Hepatocyte (in vitro differentiated cells): ENCODE results near the gene TFDP2. TPM values are rescaled to one million over a fixed set of nuclear protein-coding genes. Genes with fewer than 3 reads are reported as not detected.

Source experiments
- DNase-seq: peaks from one replicate; pipeline ENCODE4 v3.0.0-alpha.2; 2016; ENCODE audit warnings: low spot score
- H2AFZ ChIP-seq: fragments of 200-600 bp; sonication (generic); 2 replicates; pipeline ENCODE4 v1.6.0; 2016; ENCODE audit warnings: antibody characterized with exemption, mild to moderate bottlenecking
- H3K27ac ChIP-seq: fragments of 200-600 bp; sonication (generic); 2 replicates; pipeline ENCODE4 v1.5.1; 2016; ENCODE audit warnings: mild to moderate bottlenecking
- H3K27me3 ChIP-seq: fragments of 200-600 bp; sonication (generic); 2 replicates; pipeline ENCODE4 v1.6.1; 2016
- H3K36me3 ChIP-seq: fragments of 200-600 bp; sonication (generic); replicated peaks from 2 replicates; pipeline ENCODE4 v1.5.1; 2016; ENCODE audit warnings: low read depth; ENCODE audit not compliant: insufficient read depth
- H3K4me1 ChIP-seq: fragments of 200-600 bp; sonication (generic); 2 replicates; pipeline ENCODE4 v1.5.1; 2016; ENCODE audit warnings: mild to moderate bottlenecking, moderate library complexity; ENCODE audit not compliant: insufficient read depth
- H3K4me2 ChIP-seq: fragments of 200-600 bp; sonication (generic); 2 replicates; pipeline ENCODE4 v1.6.0; 2016
- H3K4me3 ChIP-seq: fragments of 200-600 bp; sonication (generic); 2 replicates; pipeline ENCODE4 v1.5.1; 2016; ENCODE audit warnings: mild to moderate bottlenecking
- H3K79me2 ChIP-seq: fragments of 200-600 bp; sonication (generic); 2 replicates; pipeline ENCODE4 v1.6.0; 2017; ENCODE audit warnings: mild to moderate bottlenecking
- H3K9me2 ChIP-seq: fragments of 200-600 bp; sonication (generic); replicated peaks from 2 replicates; pipeline ENCODE4 v1.6.0; 2017; ENCODE audit warnings: mild to moderate bottlenecking; ENCODE audit not compliant: insufficient read depth
- H3K9me3 ChIP-seq: fragments of 200-600 bp; sonication (generic); 2 replicates; pipeline ENCODE4 v1.5.1; 2016; ENCODE audit warnings: low read depth, mild to moderate bottlenecking
- H4K20me1 ChIP-seq: fragments of 200-600 bp; sonication (generic); 2 replicates; pipeline ENCODE4 v1.6.0; 2016; ENCODE audit warnings: mild to moderate bottlenecking; ENCODE audit not compliant: insufficient read depth, poor library complexity, severe bottlenecking
- EZH2 ChIP-seq: fragments of 200-600 bp; sonication (generic); IDR thresholded peaks from 2 replicates; pipeline ENCODE4 v1.6.1; 2016; ENCODE audit warnings: antibody characterized with exemption, mild to moderate bottlenecking, borderline replicate concordance
- EZH2phosphoT487 ChIP-seq: fragments of 200-600 bp; sonication (generic); IDR thresholded peaks from one replicate; pipeline ENCODE4 v1.6.1; 2018; ENCODE audit warnings: antibody characterized with exemption, mild to moderate bottlenecking, low read depth, moderate library complexity; ENCODE audit not compliant: unreplicated experiment, severe bottlenecking
- WGBS: methylation state at CpG from one replicate; pipeline ENCODE4 v1.1.6; 2016; ENCODE audit warnings: low lambda C conversion rate; ENCODE audit errors: missing lambda C conversion rate; 5-methylcytosine and 5-hydroxymethylcytosine counted together
- polyA plus RNA-seq: library from polyadenylated mRNA; unstranded; fragments of >200 nt; fragmentation: Nextera tagmentation; extraction: Ambion mirVana; gene quantifications from 2 replicates; pipeline ENCODE4 v1.2.1, GENCODE V29; 2016
- total RNA-seq: library from RNA; depleted of rRNA; stranded (reverse); fragments of >200 nt; gene quantifications from 2 replicates; pipeline ENCODE4 v1.2.3, GENCODE V29; 2014
- TF ChIP-seq, protein P1 (sequence below): fragments of 200-600 bp; sonication (generic); IDR thresholded peaks from 2 replicates; pipeline ENCODE4 v1.5.1; 2016; ENCODE audit warnings: antibody characterized with exemption, mild to moderate bottlenecking; ENCODE audit not compliant: poor library complexity

Gene TFDP2
- total and polyA plus RNA-seq, 2 experiments from 2014 or later = 57.6 to 61.6 TPM

- Histone ChIP-seq H3K27ac (no peak overlapping the region), H2AFZ (no peak overlapping the region), H3K4me3 (no peak overlapping the region), H3K9me3 (no peaks in the 10 kb centered on the region), H3K27me3 (no peaks in the 10 kb centered on the region), H3K9me2 (no peaks in the 10 kb centered on the region), H3K4me2 (no peak overlapping the region), H3K4me1 (peaks cover 3% of the 10 kb centered on the region), H4K20me1 (no peaks in the 10 kb centered on the region), H3K36me3 (no peaks in the 10 kb centered on the region), H3K79me2 (peaks cover 47% of the 10 kb centered on the region)
- 94% methylated on average over 1 of the region's 1 CpG for WGBS
- DNase-seq = no peak
- TF ChIP-seq, protein P1, sequence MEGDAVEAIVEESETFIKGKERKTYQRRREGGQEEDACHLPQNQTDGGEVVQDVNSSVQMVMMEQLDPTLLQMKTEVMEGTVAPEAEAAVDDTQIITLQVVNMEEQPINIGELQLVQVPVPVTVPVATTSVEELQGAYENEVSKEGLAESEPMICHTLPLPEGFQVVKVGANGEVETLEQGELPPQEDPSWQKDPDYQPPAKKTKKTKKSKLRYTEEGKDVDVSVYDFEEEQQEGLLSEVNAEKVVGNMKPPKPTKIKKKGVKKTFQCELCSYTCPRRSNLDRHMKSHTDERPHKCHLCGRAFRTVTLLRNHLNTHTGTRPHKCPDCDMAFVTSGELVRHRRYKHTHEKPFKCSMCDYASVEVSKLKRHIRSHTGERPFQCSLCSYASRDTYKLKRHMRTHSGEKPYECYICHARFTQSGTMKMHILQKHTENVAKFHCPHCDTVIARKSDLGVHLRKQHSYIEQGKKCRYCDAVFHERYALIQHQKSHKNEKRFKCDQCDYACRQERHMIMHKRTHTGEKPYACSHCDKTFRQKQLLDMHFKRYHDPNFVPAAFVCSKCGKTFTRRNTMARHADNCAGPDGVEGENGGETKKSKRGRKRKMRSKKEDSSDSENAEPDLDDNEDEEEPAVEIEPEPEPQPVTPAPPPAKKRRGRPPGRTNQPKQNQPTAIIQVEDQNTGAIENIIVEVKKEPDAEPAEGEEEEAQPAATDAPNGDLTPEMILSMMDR = no peak
- TF ChIP-seq EZH2phosphoT487 = no peak
- no peak for TF ChIP-seq EZH2
Measured at GRCh38 chr3:142112601-142113000, 36.7 kb downstream of the TFDP2 start.

GRCh38 chr3:142106548-142106947, 42.8 kb downstream of the TFDP2 start:
- no peak overlapping the region for H2AFZ ChIP-seq
- DNase-seq = no peak
- H3K36me3 ChIP-seq = no peaks in the 10 kb centered on the region
- no peak overlapping the region for H3K4me3 ChIP-seq
- H3K9me2 ChIP-seq = no peaks in the 10 kb centered on the region
- H3K79me2 ChIP-seq = peaks cover 29% of the 10 kb centered on the region
- no peaks in the 10 kb centered on the region for H3K27me3 ChIP-seq
- no peaks in the 10 kb centered on the region for H4K20me1 ChIP-seq
- H3K27ac ChIP-seq = no peak overlapping the region
- TF ChIP-seq EZH2 (no peak), EZH2phosphoT487 (no peak)
- TF ChIP-seq, protein P1 = no peak
- WGBS = 96% methylated on average over 2 of the region's 2 CpGs
- no peaks in the 10 kb centered on the region for H3K9me3 ChIP-seq
- no peaks in the 10 kb centered on the region for H3K4me1 ChIP-seq
- no peak overlapping the region for H3K4me2 ChIP-seq

GRCh38 chr3:142105991-142106390, 43.4 kb downstream of the TFDP2 start:
- 89% methylated on average over 1 of the region's 1 CpG for WGBS
- TF ChIP-seq, protein P1 = no peak
- no peak for TF ChIP-seq EZH2
- TF ChIP-seq EZH2phosphoT487 = no peak
- no peak overlapping the region for H2AFZ ChIP-seq

GRCh38 chr3:142104763-142105162, 44.6 kb downstream of the TFDP2 start:
- no peaks in the 10 kb centered on the region for H3K27me3 ChIP-seq
- H3K4me1 ChIP-seq = no peaks in the 10 kb centered on the region
- no peak overlapping the region for H3K27ac ChIP-seq
- no peak overlapping the region for H3K4me3 ChIP-seq
- TF ChIP-seq, protein P1 = no peak
- no peak for TF ChIP-seq EZH2
- no peak for TF ChIP-seq EZH2phosphoT487
- H3K4me2 ChIP-seq = no peak overlapping the region
- H4K20me1 ChIP-seq = no peaks in the 10 kb centered on the region
- WGBS = 90% methylated on average over 3 of the region's 3 CpGs
- no peaks in the 10 kb centered on the region for H3K36me3 ChIP-seq
- H3K9me2 ChIP-seq = no peaks in the 10 kb centered on the region
- H2AFZ ChIP-seq = no peak overlapping the region
- peaks cover 20% of the 10 kb centered on the region for H3K79me2 ChIP-seq
- no peak for DNase-seq
- no peaks in the 10 kb centered on the region for H3K9me3 ChIP-seq

More at GRCh38 chr3:142105991-142106390, 43.4 kb downstream of the TFDP2 start:
- H4K20me1 ChIP-seq = no peaks in the 10 kb centered on the region
- DNase-seq = no peak
- H3K4me2 ChIP-seq = no peak overlapping the region
- peaks cover 25% of the 10 kb centered on the region for H3K79me2 ChIP-seq
- H3K9me3 ChIP-seq = no peaks in the 10 kb centered on the region
- H3K27ac ChIP-seq = no peak overlapping the region
- H3K36me3 ChIP-seq = no peaks in the 10 kb centered on the region
- no peaks in the 10 kb centered on the region for H3K4me1 ChIP-seq
- no peaks in the 10 kb centered on the region for H3K27me3 ChIP-seq
- no peak overlapping the region for H3K4me3 ChIP-seq
- no peaks in the 10 kb centered on the region for H3K9me2 ChIP-seq
